ENCODE data around the gene ACTL9.

GRCh38 chr19:8703223-8703622 lies 4.6 kb upstream of the ACTL9 start:
- no peak for TF ChIP-seq MAX (IDR thresholded peaks at IDR 0.05; ENCODE audit: insufficient read depth, insufficient read length)
- no peak for TF ChIP-seq CTCF (IDR thresholded peaks at IDR 0.05; ENCODE audit: extremely low read depth in 1 of 2, insufficient read depth in 1 of 2, low read depth in 1 of 2, low read length in 2 of 2)
- no peak for TF ChIP-seq EZH2 (IDR thresholded peaks at IDR 0.05; ENCODE audit: borderline replicate concordance, low read depth, low read length, severe bottlenecking)
- TF ChIP-seq POLR2A (IDR thresholded peaks at IDR 0.05; ENCODE audit: low read depth, low read length): no peak
- no peak for TF ChIP-seq GATA2 (IDR thresholded peaks at IDR 0.05; ENCODE audit: insufficient read depth, insufficient read length, low read depth, low read length)
- no peak for TF ChIP-seq JUN (IDR thresholded peaks at IDR 0.05; ENCODE audit: borderline replicate concordance, insufficient read depth, insufficient read length, low read depth)
- TF ChIP-seq POLR2AphosphoS5 (IDR thresholded peaks at IDR 0.05; ENCODE audit: insufficient read depth, low read depth, low read length): no peak
- no peak for TF ChIP-seq MYC (IDR thresholded peaks at IDR 0.05; ENCODE audit: low read depth, low read length)
